B cell (primary cell): ENCODE results near the gene TRIM41. TPM values are rescaled to one million over a fixed set of nuclear protein-coding genes. Genes with fewer than 3 reads are reported as not detected.

Experiments
- ATAC-seq: fragments of 200-7000 bp; cut with Tn5 transposase; one replicate; pipeline ENCODE4 v1.10.0; 2021; ENCODE audit warnings: low read depth, mild to moderate bottlenecking, moderate number of reproducible peaks, moderate library complexity
- CTCF ChIA-PET: fragments of 350-600 bp; sonication (Branson Sonifier 250); formaldehyde crosslinking; loops from one replicate; lab custom pipeline; 2021; ENCODE audit warnings: antibody characterized with exemption, inconsistent platforms; lab: Charles Lee
- POLR2A ChIA-PET: fragments of 350-600 bp; sonication (Branson Sonifier 250); formaldehyde crosslinking; loops from one replicate; lab custom pipeline; 2021; ENCODE audit warnings: antibody characterized with exemption; lab: Charles Lee
- DNase-seq: peaks from one replicate; pipeline ENCODE4 v3.0.0; 2013
- H2AFZ ChIP-seq: 2 replicates; pipeline ENCODE4 v1.6.1; 2012; ENCODE audit warnings: mild to moderate bottlenecking, low read depth, low read length; ENCODE audit not compliant: insufficient read depth, poor library complexity, severe bottlenecking
- H3K27ac ChIP-seq, 2 donors: 1 replicate in 1 of 2; 2 replicates in 1 of 2; pipeline ENCODE4 v1.5.1; 2012 to 2013; ENCODE audit warnings: low read length in 2 of 2, mild to moderate bottlenecking in 2 of 2, moderate library complexity in 1 of 2
- H3K27me3 ChIP-seq, 4 experiments: fragments of 200-600 bp in 1 of 4; sonication (generic) in 1 of 4; replicated peaks in 1 of 4; 1 replicate in 2 of 4; 2 replicates in 2 of 4; pipeline versions ENCODE4 v1.6.1 to v1.7.0; 2013 to 2016; ENCODE audit warnings: low read length in 3 of 4, mild to moderate bottlenecking in 2 of 4, mixed read lengths in 1 of 4, moderate library complexity in 1 of 4; ENCODE audit not compliant: insufficient read depth in 4 of 4, control insufficient read depth in 3 of 4; ENCODE audit errors: control extremely low read depth in 1 of 4
- H3K36me3 ChIP-seq, 2 experiments: replicated peaks in 1 of 2; 1 replicate in 1 of 2; 2 replicates in 1 of 2; pipeline versions ENCODE4 v1.6.1 to v1.7.1; 2013; ENCODE audit warnings: low read length in 1 of 2; ENCODE audit not compliant: insufficient read depth in 2 of 2, control insufficient read depth in 1 of 2; ENCODE audit errors: control extremely low read depth in 1 of 2, extremely low read depth in 1 of 2
- H3K4me1 ChIP-seq, 2 donors: fragments of 200-600 bp in 1 of 2; sonication (generic) in 1 of 2; 1 replicate in 1 of 2; 2 replicates in 1 of 2; pipeline versions ENCODE4 v1.5.1 to v1.6.1; 2013 to 2017; ENCODE audit warnings: low read length in 2 of 2; ENCODE audit not compliant: control insufficient read depth in 2 of 2, insufficient read depth in 2 of 2
- H3K4me2 ChIP-seq: replicated peaks from 2 replicates; pipeline ENCODE3; 2012; ENCODE audit warnings: mild to moderate bottlenecking, low read depth, low read length; ENCODE audit not compliant: poor library complexity, severe bottlenecking
- H3K4me3 ChIP-seq, 5 experiments: fragments of 200-600 bp in 1 of 5; sonication (generic) in 1 of 5; 1 replicate in 3 of 5; 2 replicates in 2 of 5; pipeline versions ENCODE4 v1.5.1 to v1.7.0; 2011 to 2016; ENCODE audit warnings: low read length in 4 of 5, mild to moderate bottlenecking in 4 of 5, low read depth in 2 of 5, control low read depth in 1 of 5, moderate library complexity in 1 of 5; ENCODE audit not compliant: insufficient read depth in 1 of 5; ENCODE audit errors: control extremely low read depth in 1 of 5, extremely low read depth in 1 of 5
- H3K79me2 ChIP-seq: fragments of 200-600 bp; sonication (generic); one replicate; pipeline ENCODE4 v1.6.0; 2016; ENCODE audit warnings: low read length; ENCODE audit not compliant: control insufficient read depth, insufficient read depth
- H3K9ac ChIP-seq: fragments of 200-600 bp; sonication (generic); 2 replicates; pipeline ENCODE4 v1.6.1; 2017; ENCODE audit warnings: mild to moderate bottlenecking, low read length, moderate library complexity
- H3K9me3 ChIP-seq, 3 donors: one replicate each; pipeline versions ENCODE4 v1.6.1 to v1.7.1; 2013; ENCODE audit warnings: low read length in 2 of 3; ENCODE audit not compliant: control insufficient read depth in 2 of 3, insufficient read depth in 1 of 3; ENCODE audit errors: control extremely low read depth in 1 of 3
- H4K20me1 ChIP-seq: 2 replicates; pipeline ENCODE4 v1.6.0; 2012; ENCODE audit warnings: mild to moderate bottlenecking, low read length; ENCODE audit not compliant: insufficient read depth, control insufficient read depth, poor library complexity, severe bottlenecking
- H3K27ac Mint-ChIP-seq: one replicate; pipeline ENCODE4 v1.8.0; 2021; ENCODE audit warnings: mixed read lengths
- H3K27me3 Mint-ChIP-seq: one replicate; pipeline ENCODE4 v1.8.0; 2021; ENCODE audit warnings: mixed read lengths
- H3K4me1 Mint-ChIP-seq: one replicate; pipeline ENCODE4 v1.8.0; 2021; ENCODE audit warnings: mixed read lengths
- H3K4me3 Mint-ChIP-seq: one replicate; pipeline ENCODE4 v1.8.0; 2021; ENCODE audit warnings: mixed read lengths
- H3K9me3 Mint-ChIP-seq: one replicate; pipeline ENCODE4 v1.8.0; 2022; ENCODE audit warnings: mixed read lengths; ENCODE audit not compliant: insufficient read depth
- EZH2 ChIP-seq: IDR thresholded peaks from 2 replicates; pipeline ENCODE4 v1.6.1; 2012; ENCODE audit warnings: borderline replicate concordance, low read depth, mild to moderate bottlenecking, moderate library complexity, low read length; ENCODE audit not compliant: insufficient read depth, poor library complexity, severe bottlenecking
- WGBS: methylation state at CpG from one replicate; pipeline ENCODE4 v1.1.5; 2013; ENCODE audit warnings: missing lambda C conversion rate; ENCODE audit not compliant: insufficient coverage; 5-methylcytosine and 5-hydroxymethylcytosine counted together
- intact Hi-C: fragments of 100-400 bp; cut with micrococcal nuclease; formaldehyde crosslinking; loops from one replicate; pipeline ENCODE4 v1.10.0; 2022
- polyA plus RNA-seq: library from polyadenylated mRNA; depleted of rRNA; stranded (reverse); fragments of >200 nt; gene quantifications from 2 replicates; pipeline ENCODE4 v1.2.3, GENCODE V29; 2012
- total RNA-seq, 2 donors: library from RNA; stranded (reverse); fragments of 120-200 nt in 1 of 2; gene quantifications; 1 replicate in 1 of 2; 2 replicates in 1 of 2; pipeline versions ENCODE4 v1.2.3 to v1.2.4, GENCODE V29; 2013 to 2022
- TF ChIP-seq, protein P1 (sequence below): fragments of 200-600 bp; IDR thresholded peaks from one replicate; pipeline ENCODE4 v1.8.0; 2022; ENCODE audit warnings: antibody characterized with exemption, mild to moderate bottlenecking

TRIM41 gene
- total and polyA plus RNA-seq, 2 donors (not counting 1 experiment from before 2014, with no cell fraction given): 28.4 to 44.3 TPM

GRCh38 chr5:181261320-181262049, 38.4 kb downstream of the TRIM41 start:
- Histone ChIP-seq H4K20me1 (peaks cover 13% of the 10 kb centered on the region), H3K4me1 (peaks cover 22 to 38% of the 10 kb centered on the region in 2 donors), H3K79me2 (peaks cover 71% of the 10 kb centered on the region), H2AFZ (peak overlapping the region; percentile 98), H3K27ac (peak overlapping the region; percentile 98), H3K36me3 (peaks cover 5 to 8% of the 10 kb centered on the region in 2 experiments), H3K9ac (peak overlapping the region; percentile 100), H3K9me3 (peaks cover 0 to 9% (median 0%) of the 10 kb centered on the region in 3 donors), H3K4me3 (peak overlapping the region; percentile 67 to 99 (median 98)), H3K4me2 (peak overlapping the region; percentile 96), H3K27me3 (no peaks in the 10 kb centered on the region)
- peaks cover 45% of the 10 kb centered on the region for H3K4me1 Mint-ChIP-seq
- 0% methylated on average over 56 of the region's 59 CpGs for WGBS
- ChIA-PET CTCF (interaction anchor here (0.8 to 4.0 kb wide), 9 partner anchors 9 to 88 kb away, joined by 3 to 28 read pairs (median 9); partner anchors contain the start of gene TRIM41), POLR2A (interaction anchor here (0.5 to 3.1 kb wide), 15 partner anchors 13 to 1468 kb away, joined by 3 to 63 read pairs (median 7); partner anchors contain the start of genes LTC4S, RACK1 and TRIM41)
- no peaks in the 10 kb centered on the region for H3K9me3 Mint-ChIP-seq
- H3K27me3 Mint-ChIP-seq: no peaks in the 10 kb centered on the region
- DNase-seq (peak; percentile 90), ATAC-seq (peak; percentile 57)
- peak overlapping the region; percentile 95 for H3K4me3 Mint-ChIP-seq
- no peak for TF ChIP-seq EZH2
- TF ChIP-seq, protein P1, sequence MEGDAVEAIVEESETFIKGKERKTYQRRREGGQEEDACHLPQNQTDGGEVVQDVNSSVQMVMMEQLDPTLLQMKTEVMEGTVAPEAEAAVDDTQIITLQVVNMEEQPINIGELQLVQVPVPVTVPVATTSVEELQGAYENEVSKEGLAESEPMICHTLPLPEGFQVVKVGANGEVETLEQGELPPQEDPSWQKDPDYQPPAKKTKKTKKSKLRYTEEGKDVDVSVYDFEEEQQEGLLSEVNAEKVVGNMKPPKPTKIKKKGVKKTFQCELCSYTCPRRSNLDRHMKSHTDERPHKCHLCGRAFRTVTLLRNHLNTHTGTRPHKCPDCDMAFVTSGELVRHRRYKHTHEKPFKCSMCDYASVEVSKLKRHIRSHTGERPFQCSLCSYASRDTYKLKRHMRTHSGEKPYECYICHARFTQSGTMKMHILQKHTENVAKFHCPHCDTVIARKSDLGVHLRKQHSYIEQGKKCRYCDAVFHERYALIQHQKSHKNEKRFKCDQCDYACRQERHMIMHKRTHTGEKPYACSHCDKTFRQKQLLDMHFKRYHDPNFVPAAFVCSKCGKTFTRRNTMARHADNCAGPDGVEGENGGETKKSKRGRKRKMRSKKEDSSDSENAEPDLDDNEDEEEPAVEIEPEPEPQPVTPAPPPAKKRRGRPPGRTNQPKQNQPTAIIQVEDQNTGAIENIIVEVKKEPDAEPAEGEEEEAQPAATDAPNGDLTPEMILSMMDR: no peak
- intact Hi-C loops: loop anchor here (1.0 to 5.0 kb wide), 7 partner anchors 15 to 459 kb away; partner anchors contain the start of genes MGAT1, TRIM41 and ZFP62
- H3K27ac Mint-ChIP-seq: peak overlapping the region; percentile 97

DNA sequence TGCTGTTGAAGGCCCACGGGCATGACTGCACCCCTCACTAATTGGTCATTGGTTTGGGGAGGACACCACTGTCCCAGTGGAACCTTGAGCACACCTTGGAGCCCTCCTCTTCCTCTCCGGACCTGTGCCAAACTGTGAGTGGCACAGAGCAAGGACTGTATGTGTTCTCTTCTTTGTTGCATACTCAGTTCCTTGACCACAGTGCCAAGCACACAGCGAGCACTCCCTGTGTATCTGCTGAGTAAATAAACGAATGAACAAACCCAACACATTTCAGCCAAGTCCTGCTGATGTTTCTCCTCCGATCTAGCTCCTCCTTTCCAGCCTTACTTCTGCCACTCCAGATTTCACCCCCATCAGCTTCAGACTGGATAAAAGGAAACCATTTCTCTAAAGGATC, 40.6 kb downstream of the TRIM41 start:
- no peak overlapping the region for H2AFZ ChIP-seq
- H3K9ac ChIP-seq: no peak overlapping the region
- H4K20me1 ChIP-seq: peaks cover 13% of the 10 kb centered on the region
- no peak for TF ChIP-seq EZH2
- TF ChIP-seq, protein P1: no peak
- ChIA-PET POLR2A (interaction anchor here (0.7 kb wide), 1 partner anchor 7 kb away, joined by 4 read pairs; no protein-coding TSS in a partner anchor), CTCF (no interaction called here)
- H3K36me3 ChIP-seq: peaks cover 0 to 8% of the 10 kb centered on the region in 2 experiments
- Mint-ChIP-seq H3K9me3 (no peaks in the 10 kb centered on the region), H3K27ac (peak overlapping the region; percentile 3), H3K4me3 (peak overlapping the region; percentile 46), H3K27me3 (no peaks in the 10 kb centered on the region), H3K4me1 (peaks cover 27% of the 10 kb centered on the region)
- intact Hi-C loops: loop anchor here (5.0 kb wide), 2 partner anchors 101 to 461 kb away; partner anchors contain the start of gene MGAT1
- WGBS: 86% methylated on average over 3 of the region's 5 CpGs
- H3K27ac ChIP-seq: no peak overlapping the region
- no peaks in the 10 kb centered on the region for H3K27me3 ChIP-seq
- no peak for ATAC-seq
- DNase-seq: no peak
- peaks cover 22 to 28% of the 10 kb centered on the region in 2 donors for H3K4me1 ChIP-seq
- H3K4me3 ChIP-seq: no peak overlapping the region
- peaks cover 51% of the 10 kb centered on the region for H3K79me2 ChIP-seq
- no peak overlapping the region for H3K4me2 ChIP-seq
- H3K9me3 ChIP-seq: peaks cover 0 to 9% (median 0%) of the 10 kb centered on the region in 3 donors
